Gastrocnemius medialis (tissue), 4 donors: Measurements from ENCODE around the gene NRTN. TPM values are rescaled to one million over a fixed set of nuclear protein-coding genes. Genes with fewer than 3 reads are reported as not detected.

Experiments used
- ATAC-seq, 2 donors: fragments of 150-250 bp; one replicate each; pipeline ENCODE4 v1.9.1; 2016
- DNase-seq, 2 donors: peaks; one replicate each; pipeline ENCODE4 v3.0.0-alpha.2; 2019
- H3K27ac ChIP-seq, 4 donors: fragments of 200-600 bp; sonication (generic); 1 replicate in 1 of 4; 2 replicates in 3 of 4; pipeline ENCODE4 v1.5.1; 2016 to 2018; ENCODE audit warnings: mild to moderate bottlenecking in 2 of 4, moderate library complexity in 1 of 4
- H3K27me3 ChIP-seq, 3 donors: fragments of 200-600 bp; sonication (generic) in 2 of 3; 1 replicate in 1 of 3; 2 replicates in 2 of 3; pipeline versions ENCODE4 v1.5.1 to v1.6.0; 2016 to 2019; ENCODE audit warnings: mild to moderate bottlenecking in 1 of 3, moderate library complexity in 1 of 3
- H3K36me3 ChIP-seq, 2 donors: fragments of 200-600 bp; sonication (generic) in 1 of 2; one replicate each; pipeline ENCODE4 v1.5.1; 2017 to 2018
- H3K4me1 ChIP-seq, 2 donors: fragments of 200-600 bp; sonication (generic) in 1 of 2; one replicate each; pipeline ENCODE4 v1.5.1; 2016 to 2017; ENCODE audit warnings: mild to moderate bottlenecking in 2 of 2
- H3K4me3 ChIP-seq, 4 donors: fragments of 200-600 bp; sonication (generic) in 3 of 4; 1 replicate in 1 of 4; 2 replicates in 3 of 4; pipeline ENCODE4 v1.5.1; 2016 to 2019; ENCODE audit warnings: mild to moderate bottlenecking in 2 of 4
- H3K9me3 ChIP-seq, 3 donors: fragments of 200-600 bp; sonication (generic) in 2 of 3; 1 replicate in 1 of 3; 2 replicates in 2 of 3; pipeline ENCODE4 v1.5.1; 2016 to 2019
- CTCF ChIP-seq, 5 experiments: fragments of 450-650 bp in 3 of 5; fragments of 200-600 bp in 2 of 5; sonication (generic) in 2 of 5; IDR thresholded peaks in 4 of 5; conservative IDR thresholded peaks in 1 of 5; 1 replicate in 4 of 5; 2 replicates in 1 of 5; pipeline ENCODE4 v1.5.1; 2016 to 2019; ENCODE audit warnings: antibody characterized with exemption in 5 of 5, mild to moderate bottlenecking in 3 of 5, moderate library complexity in 3 of 5
- POLR2A ChIP-seq, 2 donors: fragments of 450-650 bp; IDR thresholded peaks; one replicate each; pipeline ENCODE4 v1.6.1; 2017; ENCODE audit warnings: antibody characterized with exemption in 2 of 2, mild to moderate bottlenecking in 2 of 2, moderate library complexity in 2 of 2
- in situ Hi-C, 4 donors: fragments of 200-750 bp; cut with MboI; loops; one replicate each; pipeline versions ENCODE4 v1.15.0 to v1.8.0; 2017; ENCODE audit warnings: low sequenced_read_pairs in 4 of 4
- intact Hi-C: fragments of 100-400 bp; cut with DNase I; formaldehyde crosslinking; loops from one replicate; pipeline ENCODE4 v1.15.1; 2023; ENCODE audit warnings: low total_unique reads
- total RNA-seq, 4 donors: library from RNA; depleted of rRNA; stranded (reverse); fragments of >200 nt; gene quantifications; one replicate each; pipeline versions ENCODE4 v1.1.0 to v1.2.3, GENCODE V29; 2016

Gene NRTN
- total RNA-seq, 4 donors from 2014 or later: not detected

GRCh38 chr19:5789886-5790558 is 14.8 kb upstream of the NRTN start:
- no peak for ATAC-seq
- H3K9me3 ChIP-seq: no peaks in the 10 kb centered on the region
- H3K36me3 ChIP-seq: peaks cover 7 to 49% of the 10 kb centered on the region in 2 donors
- peaks cover 0 to 4% (median 0%) of the 10 kb centered on the region in 3 donors for H3K27me3 ChIP-seq
- peaks cover 7 to 8% of the 10 kb centered on the region in 2 donors for H3K4me1 ChIP-seq
- no peak for DNase-seq
- intact Hi-C loops (loop anchor here (1.0 to 5.0 kb wide), 5 partner anchors 70 to 1447 kb away; partner anchors contain the start of genes CATSPERD, LONP1, MPND and RANBP3), in situ Hi-C loops (no loop called here)
- H3K4me3 ChIP-seq: peak overlapping the region; percentile 78 to 94 (median 86)
- TF ChIP-seq CTCF (IDR thresholded peaks at IDR 0.05 in 4 of 5, conservative IDR thresholded peaks at IDR 0.05 in 1 of 5): no peak
- no peak for TF ChIP-seq POLR2A (IDR thresholded peaks at IDR 0.05)
- H3K27ac ChIP-seq: peak overlapping the region; percentile 96 to 99 (median 98)

- H3K4me1 ChIP-seq: peaks cover 7 to 8% of the 10 kb centered on the region in 2 donors
- peak; percentile 95 to 96 for ATAC-seq
- H3K27me3 ChIP-seq: peaks cover 0 to 4% (median 0%) of the 10 kb centered on the region in 3 donors
- DNase-seq: peak; percentile 96 to 98
- intact Hi-C loops: loop anchor here (1.0 to 5.0 kb wide), 5 partner anchors 71 to 1448 kb away; partner anchors contain the start of genes CATSPERD, LONP1, MPND and RANBP3
- in situ Hi-C loops: no loop called here
- H3K36me3 ChIP-seq: peaks cover 7 to 41% of the 10 kb centered on the region in 2 donors
- TF ChIP-seq CTCF (IDR thresholded peaks at IDR 0.05 in 4 of 5, conservative IDR thresholded peaks at IDR 0.05 in 1 of 5) (peak in 1 of 5 experiments; percentile 24), POLR2A (IDR thresholded peaks at IDR 0.05) (peak; percentile 72 to 73)
- H3K4me3 ChIP-seq: peak within 1 kb of the TSS; percentile 78 to 94 (median 86)
- no peaks in the 10 kb centered on the region for H3K9me3 ChIP-seq
- H3K27ac ChIP-seq: peak within 1 kb of the TSS; percentile 96 to 99 (median 98)
Measured at GRCh38 chr19:5790559-5791520, 14.0 kb upstream of the NRTN start, which contains the start of gene DUS3L. Gene DUS3L, minus strand, starts transcription at chr19:5791163. Its CDS starts 22 bp downstream, at chr19:5791141.

GRCh38 chr19:5792224-5792623 is 12.6 kb upstream of the NRTN start:
- no peak for DNase-seq

More at GRCh38 chr19:5792224-5792623, 12.6 kb upstream of the NRTN start:
- Histone ChIP-seq H3K9me3 (no peaks in the 10 kb centered on the region), H3K4me3 (no peak overlapping the region), H3K27me3 (peaks cover 0 to 4% (median 0%) of the 10 kb centered on the region in 3 donors), H3K27ac (no peak overlapping the region), H3K4me1 (peaks cover 7 to 8% of the 10 kb centered on the region in 2 donors), H3K36me3 (peaks cover 0 to 27% of the 10 kb centered on the region in 2 donors)
- no peak for ATAC-seq
- in situ Hi-C loops (no loop called here), intact Hi-C loops (loop anchor here (5.0 kb wide), 2 partner anchors 170 to 185 kb away; partner anchors contain the start of genes RANBP3, SAFB and SAFB2)
- TF ChIP-seq POLR2A (IDR thresholded peaks at IDR 0.05): no peak
- no peak for TF ChIP-seq CTCF (IDR thresholded peaks at IDR 0.05 in 4 of 5, conservative IDR thresholded peaks at IDR 0.05 in 1 of 5)
